Liver (tissue), 9 donors: Measurements from ENCODE around the gene NDFIP1. TPM values are rescaled to one million over a fixed set of nuclear protein-coding genes. Genes with fewer than 3 reads are reported as not detected.

Experiments used
- DNase-seq: peaks from one replicate; pipeline ENCODE4 v3.0.0-alpha.2; 2017; ENCODE audit warnings: low spot score
- H3K27ac ChIP-seq, 2 donors: one replicate each; pipeline ENCODE4 v1.7.0; 2013; ENCODE audit warnings: inconsistent platforms in 2 of 2, low read length in 2 of 2, control low read depth in 1 of 2, low read depth in 1 of 2, mild to moderate bottlenecking in 1 of 2
- H3K27me3 ChIP-seq, 4 donors: one replicate each; pipeline versions ENCODE4 v1.6.1 to v1.7.0; 2013; ENCODE audit warnings: low read length in 3 of 4, inconsistent platforms in 1 of 4, mild to moderate bottlenecking in 1 of 4, moderate library complexity in 1 of 4; ENCODE audit not compliant: control insufficient read depth in 4 of 4, insufficient read depth in 4 of 4
- H3K36me3 ChIP-seq, 4 donors: one replicate each; pipeline versions ENCODE4 v1.6.1 to v1.7.0; 2013; ENCODE audit warnings: low read length in 3 of 4, mild to moderate bottlenecking in 3 of 4, low read depth in 1 of 4, moderate library complexity in 1 of 4; ENCODE audit not compliant: control insufficient read depth in 4 of 4, insufficient read depth in 3 of 4
- H3K4me1 ChIP-seq, 4 donors: one replicate each; pipeline versions ENCODE4 v1.6.1 to v1.7.0; 2013; ENCODE audit warnings: low read length in 3 of 4, mild to moderate bottlenecking in 3 of 4, moderate library complexity in 1 of 4; ENCODE audit not compliant: control insufficient read depth in 4 of 4, insufficient read depth in 4 of 4
- H3K4me3 ChIP-seq, 3 donors: one replicate each; pipeline versions ENCODE4 v1.6.1 to v1.7.0; 2013; ENCODE audit warnings: low read length in 3 of 3, control low read depth in 1 of 3, low read depth in 1 of 3, mild to moderate bottlenecking in 1 of 3
- H3K9ac ChIP-seq, 2 donors: one replicate each; pipeline ENCODE4 v1.7.0; 2013; ENCODE audit warnings: low read length in 2 of 2, mild to moderate bottlenecking in 2 of 2, moderate library complexity in 2 of 2, control low read depth in 1 of 2, low read depth in 1 of 2
- H3K9me3 ChIP-seq, 4 donors: one replicate each; pipeline versions ENCODE4 v1.6.1 to v1.7.0; 2013; ENCODE audit warnings: low read length in 3 of 4; ENCODE audit not compliant: control insufficient read depth in 4 of 4
- EGR1 ChIP-seq, 2 donors: IDR thresholded peaks; 2 replicates each; pipeline ENCODE4 v1.6.1; 2016 to 2018; ENCODE audit warnings: antibody characterized with exemption in 2 of 2, low read depth in 2 of 2
- FOXA1 ChIP-seq: IDR thresholded peaks from 2 replicates; pipeline ENCODE4 v1.6.1; 2016; ENCODE audit warnings: antibody characterized with exemption
- FOXA2 ChIP-seq: IDR thresholded peaks from 2 replicates; pipeline ENCODE4 v1.6.1; 2016; ENCODE audit warnings: antibody characterized with exemption
- GABPA ChIP-seq, 2 donors: IDR thresholded peaks in 1 of 2; conservative IDR thresholded peaks in 1 of 2; 2 replicates each; pipeline ENCODE4 v1.6.1; 2016; ENCODE audit warnings: antibody characterized with exemption in 2 of 2, mild to moderate bottlenecking in 1 of 2, moderate library complexity in 1 of 2
- HNF4A ChIP-seq, 2 donors: conservative IDR thresholded peaks; 2 replicates each; pipeline ENCODE4 v1.6.1; 2016; ENCODE audit warnings: antibody characterized with exemption in 2 of 2, mild to moderate bottlenecking in 2 of 2
- HNF4G ChIP-seq: IDR thresholded peaks from 2 replicates; pipeline ENCODE4 v1.6.1; 2016; ENCODE audit warnings: antibody characterized with exemption
- JUND ChIP-seq, 2 donors: IDR thresholded peaks; 2 replicates each; pipeline ENCODE4 v1.6.1; 2016; ENCODE audit warnings: antibody characterized with exemption in 2 of 2
- NR2F2 ChIP-seq: IDR thresholded peaks from 2 replicates; pipeline ENCODE4 v1.6.1; 2016; ENCODE audit warnings: antibody characterized with exemption
- RAD21 ChIP-seq, 2 donors: IDR thresholded peaks; 2 replicates each; pipeline ENCODE4 v1.6.1; 2016; ENCODE audit warnings: antibody characterized with exemption in 2 of 2, mild to moderate bottlenecking in 2 of 2
- RXRA ChIP-seq, 2 donors: IDR thresholded peaks; 2 replicates each; pipeline ENCODE4 v1.6.1; 2017 to 2018; ENCODE audit warnings: antibody characterized with exemption in 2 of 2, mild to moderate bottlenecking in 1 of 2
- SP1 ChIP-seq: IDR thresholded peaks from 2 replicates; pipeline ENCODE4 v1.6.1; 2018; ENCODE audit warnings: antibody characterized with exemption, mild to moderate bottlenecking
- TAF1 ChIP-seq: conservative IDR thresholded peaks from 2 replicates; pipeline ENCODE4 v1.6.1; 2016; ENCODE audit warnings: antibody characterized with exemption, mild to moderate bottlenecking
- YY1 ChIP-seq: IDR thresholded peaks from 2 replicates; pipeline ENCODE4 v1.6.1; 2016; ENCODE audit warnings: antibody characterized with exemption, mild to moderate bottlenecking
- WGBS: extraction: QIAGEN DNeasy Blood & Tissue Kit; methylation state at CpG from one replicate; pipeline ENCODE4 v1.1.7; 2013; 5-methylcytosine and 5-hydroxymethylcytosine counted together
- polyA plus RNA-seq, 2 donors: library from polyadenylated mRNA; stranded (reverse) in 1 of 2; unstranded in 1 of 2; fragments of 200-250 nt in 1 of 2; fragments of >200 nt in 1 of 2; fragmentation: Nextera tagmentation in 1 of 2; extraction: Ambion mirVana in 1 of 2; gene quantifications; one replicate each; pipeline versions ENCODE4 v1.2.1 to v1.2.3, GENCODE V29; 2013 to 2015
- total RNA-seq, 2 donors: library from RNA; depleted of rRNA; stranded (reverse); fragments of >200 nt; gene quantifications; one replicate each; pipeline ENCODE4 v1.2.3, GENCODE V29; 2014
- TF ChIP-seq, protein P1 (sequence below): IDR thresholded peaks from 2 replicates; pipeline ENCODE4 v1.6.1; 2016; ENCODE audit warnings: antibody characterized with exemption
- TF ChIP-seq, protein P2 (sequence below): fragments of 150-350 bp; IDR thresholded peaks from 2 replicates; pipeline ENCODE4 v1.5.1; 2017; ENCODE audit warnings: improper control_type of control experiment, low read depth, low read length; ENCODE audit not compliant: missing input control
- TF ChIP-seq, protein P3 (sequence below): IDR thresholded peaks from 2 replicates; pipeline ENCODE4 v1.6.1; 2016; ENCODE audit warnings: antibody characterized with exemption
- TF ChIP-seq, protein P4 (sequence below): IDR thresholded peaks from 2 replicates; pipeline ENCODE4 v1.6.1; 2016; ENCODE audit warnings: antibody characterized with exemption, mild to moderate bottlenecking
- donor health status: healthy.
- donor health status: healthy.
- donor health status: healthy.
- donor health status: healthy.
- donor health status: healthy.

Gene NDFIP1
- total and polyA plus RNA-seq, 4 donors, result 43.5 to 68.1 (median 57.1) TPM

DNA sequence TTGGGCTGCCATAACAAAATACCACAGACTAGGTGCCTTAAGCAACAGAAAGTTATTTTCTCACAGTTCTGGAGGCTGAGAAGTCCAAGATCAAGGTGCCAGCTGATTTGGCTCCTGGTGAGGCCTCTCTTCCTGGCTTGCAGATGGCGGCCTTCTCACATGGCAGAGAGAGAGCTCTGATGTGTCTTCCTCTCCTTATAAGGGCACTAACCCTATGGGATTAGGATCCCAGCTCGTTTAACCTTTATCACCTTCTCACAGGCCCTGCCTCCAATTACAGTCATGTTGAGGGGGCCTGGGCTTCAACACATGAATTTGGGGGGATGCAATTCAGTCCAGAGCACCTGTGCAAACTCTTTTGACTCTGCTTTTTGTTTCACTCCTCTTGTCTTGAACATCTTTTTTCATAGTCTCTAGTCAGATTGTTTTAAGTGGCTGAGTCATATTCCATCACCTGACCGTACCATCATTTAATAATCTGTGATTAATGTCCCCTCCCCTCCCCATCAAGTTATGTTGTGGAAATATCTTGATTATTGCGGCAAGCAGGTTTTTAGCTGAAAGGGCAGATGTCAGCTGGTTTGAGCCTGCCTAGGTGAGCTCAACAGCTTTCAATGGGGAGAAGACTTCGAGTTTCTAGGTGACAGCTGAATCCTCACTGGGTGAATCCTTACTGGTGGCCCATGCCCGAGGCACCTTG, 61.8 kb downstream of the NDFIP1 start (continued):
- TF ChIP-seq SP1 (no peak), FOXA2 (no peak), YY1 (no peak), FOXA1 (no peak)
- TF ChIP-seq, protein P1, sequence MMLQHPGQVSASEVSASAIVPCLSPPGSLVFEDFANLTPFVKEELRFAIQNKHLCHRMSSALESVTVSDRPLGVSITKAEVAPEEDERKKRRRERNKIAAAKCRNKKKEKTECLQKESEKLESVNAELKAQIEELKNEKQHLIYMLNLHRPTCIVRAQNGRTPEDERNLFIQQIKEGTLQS, result no peak

DNA sequence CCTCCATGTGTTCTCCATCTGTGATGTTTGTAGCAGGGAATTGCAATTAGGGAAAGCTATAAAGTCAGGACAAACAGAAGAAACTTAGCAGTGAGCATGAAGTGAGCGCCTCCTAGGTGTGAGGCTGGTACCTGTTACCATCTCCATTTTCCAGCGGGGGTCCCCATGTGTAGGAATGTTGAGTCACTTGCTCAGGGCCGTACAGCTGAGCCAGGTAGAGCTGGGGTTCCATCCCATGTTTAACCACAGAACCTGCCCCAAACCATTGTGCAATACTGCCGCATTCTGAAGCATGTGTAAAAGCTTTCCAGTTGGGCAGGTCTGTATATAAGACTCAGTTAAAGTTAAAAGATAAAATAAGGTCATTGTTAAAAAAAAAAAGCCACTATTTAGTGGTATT, 62.7 kb downstream of the NDFIP1 start:
- H3K36me3 ChIP-seq, result no peaks in the 10 kb centered on the region
- 85% methylated on average over 4 of the region's 4 CpGs for WGBS
- H3K9me3 ChIP-seq, result no peaks in the 10 kb centered on the region

More for the DNA sequence above, 62.7 kb downstream of the NDFIP1 start:
- Histone ChIP-seq H3K9ac (no peak overlapping the region), H3K4me1 (no peaks in the 10 kb centered on the region), H3K4me3 (no peak overlapping the region), H3K27me3 (no peaks in the 10 kb centered on the region), H3K27ac (no peak overlapping the region)
- TF ChIP-seq EGR1 (IDR thresholded peaks at IDR 0.05; ENCODE audit: low read depth in 2 of 2) (no peak), GABPA (IDR thresholded peaks at IDR 0.05 in 1 of 2, conservative IDR thresholded peaks at IDR 0.05 in 1 of 2) (no peak), FOXA2 (no peak), FOXA1 (no peak), HNF4A (conservative IDR thresholded peaks at IDR 0.05) (no peak), JUND (IDR thresholded peaks at IDR 0.05) (no peak), TAF1 (no peak), HNF4G (no peak), RAD21 (IDR thresholded peaks at IDR 0.05) (no peak), NR2F2 (no peak), SP1 (no peak), RXRA (IDR thresholded peaks at IDR 0.05) (no peak)
- TF ChIP-seq, protein P1, result no peak
- TF ChIP-seq, protein P2, sequence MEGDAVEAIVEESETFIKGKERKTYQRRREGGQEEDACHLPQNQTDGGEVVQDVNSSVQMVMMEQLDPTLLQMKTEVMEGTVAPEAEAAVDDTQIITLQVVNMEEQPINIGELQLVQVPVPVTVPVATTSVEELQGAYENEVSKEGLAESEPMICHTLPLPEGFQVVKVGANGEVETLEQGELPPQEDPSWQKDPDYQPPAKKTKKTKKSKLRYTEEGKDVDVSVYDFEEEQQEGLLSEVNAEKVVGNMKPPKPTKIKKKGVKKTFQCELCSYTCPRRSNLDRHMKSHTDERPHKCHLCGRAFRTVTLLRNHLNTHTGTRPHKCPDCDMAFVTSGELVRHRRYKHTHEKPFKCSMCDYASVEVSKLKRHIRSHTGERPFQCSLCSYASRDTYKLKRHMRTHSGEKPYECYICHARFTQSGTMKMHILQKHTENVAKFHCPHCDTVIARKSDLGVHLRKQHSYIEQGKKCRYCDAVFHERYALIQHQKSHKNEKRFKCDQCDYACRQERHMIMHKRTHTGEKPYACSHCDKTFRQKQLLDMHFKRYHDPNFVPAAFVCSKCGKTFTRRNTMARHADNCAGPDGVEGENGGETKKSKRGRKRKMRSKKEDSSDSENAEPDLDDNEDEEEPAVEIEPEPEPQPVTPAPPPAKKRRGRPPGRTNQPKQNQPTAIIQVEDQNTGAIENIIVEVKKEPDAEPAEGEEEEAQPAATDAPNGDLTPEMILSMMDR, result no peak
- TF ChIP-seq, protein P3, sequence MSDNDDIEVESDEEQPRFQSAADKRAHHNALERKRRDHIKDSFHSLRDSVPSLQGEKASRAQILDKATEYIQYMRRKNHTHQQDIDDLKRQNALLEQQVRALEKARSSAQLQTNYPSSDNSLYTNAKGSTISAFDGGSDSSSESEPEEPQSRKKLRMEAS, result no peak
- TF ChIP-seq, protein P4, sequence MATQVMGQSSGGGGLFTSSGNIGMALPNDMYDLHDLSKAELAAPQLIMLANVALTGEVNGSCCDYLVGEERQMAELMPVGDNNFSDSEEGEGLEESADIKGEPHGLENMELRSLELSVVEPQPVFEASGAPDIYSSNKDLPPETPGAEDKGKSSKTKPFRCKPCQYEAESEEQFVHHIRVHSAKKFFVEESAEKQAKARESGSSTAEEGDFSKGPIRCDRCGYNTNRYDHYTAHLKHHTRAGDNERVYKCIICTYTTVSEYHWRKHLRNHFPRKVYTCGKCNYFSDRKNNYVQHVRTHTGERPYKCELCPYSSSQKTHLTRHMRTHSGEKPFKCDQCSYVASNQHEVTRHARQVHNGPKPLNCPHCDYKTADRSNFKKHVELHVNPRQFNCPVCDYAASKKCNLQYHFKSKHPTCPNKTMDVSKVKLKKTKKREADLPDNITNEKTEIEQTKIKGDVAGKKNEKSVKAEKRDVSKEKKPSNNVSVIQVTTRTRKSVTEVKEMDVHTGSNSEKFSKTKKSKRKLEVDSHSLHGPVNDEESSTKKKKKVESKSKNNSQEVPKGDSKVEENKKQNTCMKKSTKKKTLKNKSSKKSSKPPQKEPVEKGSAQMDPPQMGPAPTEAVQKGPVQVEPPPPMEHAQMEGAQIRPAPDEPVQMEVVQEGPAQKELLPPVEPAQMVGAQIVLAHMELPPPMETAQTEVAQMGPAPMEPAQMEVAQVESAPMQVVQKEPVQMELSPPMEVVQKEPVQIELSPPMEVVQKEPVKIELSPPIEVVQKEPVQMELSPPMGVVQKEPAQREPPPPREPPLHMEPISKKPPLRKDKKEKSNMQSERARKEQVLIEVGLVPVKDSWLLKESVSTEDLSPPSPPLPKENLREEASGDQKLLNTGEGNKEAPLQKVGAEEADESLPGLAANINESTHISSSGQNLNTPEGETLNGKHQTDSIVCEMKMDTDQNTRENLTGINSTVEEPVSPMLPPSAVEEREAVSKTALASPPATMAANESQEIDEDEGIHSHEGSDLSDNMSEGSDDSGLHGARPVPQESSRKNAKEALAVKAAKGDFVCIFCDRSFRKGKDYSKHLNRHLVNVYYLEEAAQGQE, result no peak
- DNase-seq, result no peak
